Upper lobe of left lung (tissue), 6 donors: ENCODE results near the gene PRKG1. TPM values are rescaled to one million over a fixed set of nuclear protein-coding genes. Genes with fewer than 3 reads are reported as not detected.
"Not testable (repeated sequence)": the region's sequence is repeated elsewhere in the genome, so short reads cannot be mapped to it uniquely, and the experiment has no call there.

Experiments
- ATAC-seq, 2 donors: fragments of 200-7000 bp; cut with Tn5 transposase; one replicate each; pipeline ENCODE4 v1.9.1; 2022; ENCODE audit warnings: mild to moderate bottlenecking in 2 of 2, moderate library complexity in 2 of 2; ENCODE audit not compliant: low FRiP score in 2 of 2
- DNase-seq, 2 donors: peaks; one replicate each; pipeline ENCODE4 v3.0.0-alpha.2; 2019 to 2020
- H3K27ac ChIP-seq, 4 donors: fragments of 200-600 bp; sonication (generic); one replicate each; pipeline ENCODE4 v1.5.1; 2016 to 2019
- H3K27me3 ChIP-seq, 4 donors: fragments of 200-600 bp; sonication (generic); one replicate each; pipeline ENCODE4 v1.5.1; 2017 to 2019
- H3K36me3 ChIP-seq, 4 donors: fragments of 200-600 bp; sonication (generic); one replicate each; pipeline ENCODE4 v1.5.1; 2016 to 2019
- H3K4me1 ChIP-seq, 4 donors: fragments of 200-600 bp; sonication (generic); one replicate each; pipeline ENCODE4 v1.5.1; 2018 to 2019
- H3K4me3 ChIP-seq, 4 donors: fragments of 200-600 bp; sonication (generic); one replicate each; pipeline ENCODE4 v1.5.1; 2017 to 2019; ENCODE audit warnings: mild to moderate bottlenecking in 2 of 4, moderate library complexity in 1 of 4
- H3K9me3 ChIP-seq, 4 donors: fragments of 200-600 bp; sonication (generic); one replicate each; pipeline ENCODE4 v1.5.1; 2018 to 2019
- EP300 ChIP-seq, 4 donors: sonication (generic); formaldehyde crosslinking; IDR thresholded peaks; one replicate each; pipeline ENCODE4 v1.5.1; 2017; ENCODE audit warnings: antibody characterized with exemption in 4 of 4, control low read depth in 2 of 4
- POLR2A ChIP-seq, 4 donors: fragments of 450-650 bp; IDR thresholded peaks; one replicate each; pipeline ENCODE4 v1.5.1; 2016 to 2017; ENCODE audit warnings: antibody characterized with exemption in 4 of 4, mild to moderate bottlenecking in 2 of 4
- POLR2AphosphoS5 ChIP-seq, 2 donors: sonication (generic); formaldehyde crosslinking; IDR thresholded peaks; one replicate each; pipeline ENCODE4 v1.5.1; 2017; ENCODE audit warnings: antibody characterized with exemption in 2 of 2
- WGBS, 2 donors: methylation state at CpG; one replicate each; pipeline ENCODE4 v1.1.5; 2017 to 2018; 5-methylcytosine and 5-hydroxymethylcytosine counted together
- total RNA-seq, 6 donors: library from RNA; depleted of rRNA in 4 of 6; stranded (reverse); fragments of >200 nt in 4 of 6; gene quantifications; one replicate each; pipeline versions ENCODE4 v1.1.0 to v1.2.1, GENCODE V29; 2016 to 2021
- TF ChIP-seq, protein P1 (sequence below), 6 experiments: fragments of 450-650 bp in 4 of 6; fragments of 200-600 bp in 2 of 6; sonication (generic) in 2 of 6; IDR thresholded peaks; one replicate each; pipeline ENCODE4 v1.5.1; 2016 to 2019; ENCODE audit warnings: antibody characterized with exemption in 6 of 6
- donor health status: DM: no; HTN: no; CAD: no; lungs with moderate emphysema.
- donor health status: DM: no; HTN: yes; CAD: no; lungs with severe emphysema.

The PRKG1 gene
- total RNA-seq, 6 donors from 2014 or later = 12.9 to 43.0 (median 25.0) TPM

DNA sequence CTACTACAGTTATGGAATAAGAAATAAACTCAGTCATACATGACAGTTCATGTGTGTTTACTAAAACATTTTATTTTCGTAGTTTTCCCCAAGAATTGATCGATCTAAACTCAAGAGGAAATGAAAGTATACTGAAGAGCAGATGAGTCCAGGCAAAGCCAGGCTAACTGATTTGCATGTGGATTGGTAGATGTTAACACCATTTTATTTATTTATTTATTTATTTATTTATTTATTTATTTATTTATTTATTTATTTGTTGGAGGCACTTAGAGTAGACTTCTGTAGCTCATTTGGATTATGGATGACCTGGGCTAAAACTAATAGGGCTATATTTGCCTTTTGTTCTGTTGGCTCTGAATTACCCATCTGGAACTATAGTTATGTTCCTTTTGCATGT, 1171.3 kb downstream of the PRKG1 start:
- no peak overlapping the region for H3K27ac ChIP-seq
- no peaks in the 10 kb centered on the region for H3K4me1 ChIP-seq
- TF ChIP-seq POLR2A (IDR thresholded peaks at IDR 0.05) (no peak), EP300 (IDR thresholded peaks at IDR 0.05) (no peak), POLR2AphosphoS5 (IDR thresholded peaks at IDR 0.05) (no peak)
- TF ChIP-seq, protein P1, sequence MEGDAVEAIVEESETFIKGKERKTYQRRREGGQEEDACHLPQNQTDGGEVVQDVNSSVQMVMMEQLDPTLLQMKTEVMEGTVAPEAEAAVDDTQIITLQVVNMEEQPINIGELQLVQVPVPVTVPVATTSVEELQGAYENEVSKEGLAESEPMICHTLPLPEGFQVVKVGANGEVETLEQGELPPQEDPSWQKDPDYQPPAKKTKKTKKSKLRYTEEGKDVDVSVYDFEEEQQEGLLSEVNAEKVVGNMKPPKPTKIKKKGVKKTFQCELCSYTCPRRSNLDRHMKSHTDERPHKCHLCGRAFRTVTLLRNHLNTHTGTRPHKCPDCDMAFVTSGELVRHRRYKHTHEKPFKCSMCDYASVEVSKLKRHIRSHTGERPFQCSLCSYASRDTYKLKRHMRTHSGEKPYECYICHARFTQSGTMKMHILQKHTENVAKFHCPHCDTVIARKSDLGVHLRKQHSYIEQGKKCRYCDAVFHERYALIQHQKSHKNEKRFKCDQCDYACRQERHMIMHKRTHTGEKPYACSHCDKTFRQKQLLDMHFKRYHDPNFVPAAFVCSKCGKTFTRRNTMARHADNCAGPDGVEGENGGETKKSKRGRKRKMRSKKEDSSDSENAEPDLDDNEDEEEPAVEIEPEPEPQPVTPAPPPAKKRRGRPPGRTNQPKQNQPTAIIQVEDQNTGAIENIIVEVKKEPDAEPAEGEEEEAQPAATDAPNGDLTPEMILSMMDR (IDR thresholded peaks at IDR 0.05) = no peak
- no peak for DNase-seq
- H3K27me3 ChIP-seq = no peaks in the 10 kb centered on the region
- no peak for ATAC-seq
- WGBS, 2 donors = 83 to 92% methylated on average over 2 of the region's 2 CpGs
- H3K9me3 ChIP-seq = no peaks in the 10 kb centered on the region
- H3K36me3 ChIP-seq = no peaks in the 10 kb centered on the region
- no peak overlapping the region for H3K4me3 ChIP-seq

DNA sequence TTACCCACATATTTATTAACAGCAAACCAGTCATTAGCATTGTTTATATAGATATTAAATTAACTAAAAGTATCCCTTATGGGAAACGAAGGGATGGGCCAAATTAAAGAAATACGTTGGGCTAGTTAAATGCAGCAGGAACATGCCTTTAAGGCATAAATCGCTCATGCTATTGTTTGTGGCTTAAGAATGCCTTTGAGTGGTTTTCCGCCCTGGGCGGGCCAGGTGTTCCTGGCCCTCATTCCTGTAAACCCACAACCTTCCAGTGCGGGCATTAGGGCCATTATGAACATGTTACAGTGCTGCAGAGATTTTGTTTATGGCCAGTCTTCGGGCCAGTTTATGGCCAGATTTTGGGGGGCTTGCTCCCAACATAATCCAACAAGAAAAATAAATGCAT, 1173.6 kb downstream of the PRKG1 start:
- H3K27ac ChIP-seq, H3K9me3 ChIP-seq, H3K4me1 ChIP-seq, H3K36me3 ChIP-seq, ATAC-seq, DNase-seq, H3K4me3 ChIP-seq, H3K27me3 ChIP-seq: not testable (repeated sequence)
- WGBS, 2 donors = 87 to 88% methylated on average over 7 of the region's 7 CpGs

DNA sequence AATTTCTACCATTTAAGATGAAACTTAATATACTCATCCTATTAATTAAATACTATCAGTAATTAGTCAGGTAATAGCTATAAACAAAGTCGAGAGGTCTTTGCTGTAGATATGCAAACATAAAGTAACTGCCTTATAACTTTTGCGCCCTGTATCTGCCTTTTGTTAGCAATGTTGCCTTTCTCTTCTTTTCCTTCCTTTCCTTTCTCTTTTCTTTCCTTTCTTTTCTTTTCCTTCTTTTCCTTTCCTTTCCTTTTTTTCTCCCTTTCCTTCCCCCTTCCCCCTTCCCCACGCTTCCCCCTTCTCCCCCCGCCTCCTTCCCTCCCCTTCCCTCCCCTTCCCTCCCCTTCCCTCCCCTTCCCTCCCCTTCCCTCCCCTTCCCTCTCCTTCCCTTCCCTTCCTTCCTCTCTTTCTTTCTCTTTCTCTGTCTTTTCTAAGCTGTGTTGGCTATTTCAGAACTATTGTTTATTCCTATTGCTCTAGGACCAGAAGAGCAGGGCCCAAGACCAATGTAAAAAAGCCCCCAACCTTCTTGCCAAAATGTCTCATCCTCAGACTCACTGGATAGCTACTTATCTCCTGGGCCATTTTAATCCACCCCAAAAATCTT, 1174.5 kb downstream of the PRKG1 start:
- H3K27ac ChIP-seq = no peak overlapping the region
- no peaks in the 10 kb centered on the region for H3K9me3 ChIP-seq
- 71 to 91% methylated on average over 4 of the region's 4 CpGs for WGBS, 2 donors
- H3K36me3 ChIP-seq = no peaks in the 10 kb centered on the region
- H3K27me3 ChIP-seq = no peaks in the 10 kb centered on the region
- TF ChIP-seq POLR2AphosphoS5 (IDR thresholded peaks at IDR 0.05) (no peak), POLR2A (IDR thresholded peaks at IDR 0.05) (no peak), EP300 (IDR thresholded peaks at IDR 0.05) (no peak)
- TF ChIP-seq, protein P1 (IDR thresholded peaks at IDR 0.05) = no peak
- no peaks in the 10 kb centered on the region for H3K4me1 ChIP-seq
- DNase-seq (no peak), ATAC-seq (no peak)
- no peak overlapping the region for H3K4me3 ChIP-seq

DNA sequence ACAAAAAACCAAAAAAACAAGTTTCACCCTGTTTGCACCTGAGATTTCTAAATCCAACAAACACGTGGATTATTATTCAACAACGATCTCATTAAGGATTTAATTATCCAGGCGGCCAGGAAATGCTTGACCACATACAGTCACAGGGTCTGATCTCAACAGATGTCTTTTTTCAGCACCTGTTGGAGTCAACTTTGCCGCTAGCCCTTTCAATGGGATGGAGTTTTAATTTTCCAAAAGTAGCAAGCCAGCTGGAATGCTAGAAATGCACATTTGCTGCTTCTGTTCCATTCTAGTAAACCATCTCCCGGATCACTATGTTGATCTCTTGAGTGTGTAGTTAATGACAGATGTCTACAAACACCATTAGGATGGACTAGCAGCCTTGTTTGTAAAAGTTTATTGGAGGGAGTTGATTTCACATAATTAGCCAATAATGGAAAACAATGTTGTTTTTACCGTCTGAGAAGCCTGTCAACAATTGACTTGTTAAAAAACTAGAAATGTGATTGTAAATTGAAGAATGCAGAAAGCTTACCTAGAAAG, 1175.6 kb downstream of the PRKG1 start:
- TF ChIP-seq POLR2AphosphoS5 (IDR thresholded peaks at IDR 0.05) (no peak), EP300 (IDR thresholded peaks at IDR 0.05) (no peak), POLR2A (IDR thresholded peaks at IDR 0.05) (no peak)
- TF ChIP-seq, protein P1 (IDR thresholded peaks at IDR 0.05) = no peak
- WGBS, 2 donors = 77 to 87% methylated on average over 6 of the region's 6 CpGs
- H3K4me3 ChIP-seq = no peak overlapping the region
- no peaks in the 10 kb centered on the region for H3K27me3 ChIP-seq
- H3K4me1 ChIP-seq = no peaks in the 10 kb centered on the region
- no peaks in the 10 kb centered on the region for H3K9me3 ChIP-seq
- DNase-seq (no peak), ATAC-seq (no peak)
- H3K36me3 ChIP-seq = no peaks in the 10 kb centered on the region
- H3K27ac ChIP-seq = no peak overlapping the region

DNA sequence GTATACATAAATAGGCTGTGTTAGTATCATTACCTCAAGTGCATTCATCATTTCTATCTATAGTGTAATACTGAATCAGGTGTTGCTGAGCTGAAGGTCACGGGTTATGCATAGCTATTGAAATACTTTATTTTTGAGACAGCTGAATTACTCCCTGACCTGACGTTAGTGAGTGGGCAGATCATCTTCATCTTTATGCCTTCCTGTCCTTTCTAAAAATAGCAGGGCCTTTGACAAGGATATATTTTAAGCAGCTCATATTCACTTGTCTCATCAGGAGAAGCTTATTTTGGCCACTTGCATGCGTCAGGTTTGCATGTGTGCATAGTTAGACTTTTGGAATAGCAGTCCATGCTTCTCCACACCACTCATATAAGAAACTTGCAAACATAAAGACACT, 1176.2 kb downstream of the PRKG1 start:
- H3K36me3 ChIP-seq = no peaks in the 10 kb centered on the region
- H3K4me3 ChIP-seq = no peak overlapping the region
- H3K27me3 ChIP-seq = no peaks in the 10 kb centered on the region
- H3K27ac ChIP-seq = no peak overlapping the region
- DNase-seq (no peak), ATAC-seq (no peak)
- TF ChIP-seq POLR2AphosphoS5 (IDR thresholded peaks at IDR 0.05) = no peak
- no peak for TF ChIP-seq POLR2A (IDR thresholded peaks at IDR 0.05)
- TF ChIP-seq, protein P1 (IDR thresholded peaks at IDR 0.05) = no peak
- no peak for TF ChIP-seq EP300 (IDR thresholded peaks at IDR 0.05)
- no peaks in the 10 kb centered on the region for H3K4me1 ChIP-seq
- no peaks in the 10 kb centered on the region for H3K9me3 ChIP-seq
- WGBS, 2 donors = 68 to 84% methylated on average over 3 of the region's 3 CpGs
